A673 (cell line): ENCODE data around the gene TFPI.

Experiments used
- CTCF ChIP-seq: fragments of 300-800, 200-600 bp; sonication (generic); conservative IDR thresholded peaks from 2 replicates; pipeline ENCODE4 v1.5.1; 2017; ENCODE audit warnings: low read depth, mild to moderate bottlenecking, antibody characterized with exemption, low read length, moderate library complexity, mixed read lengths
- EZH2 ChIP-seq: fragments of 200-600 bp; sonication (generic); IDR thresholded peaks from 2 replicates; pipeline ENCODE4 v1.6.1; 2017; ENCODE audit warnings: borderline replicate concordance, low read depth, mild to moderate bottlenecking, mixed read lengths, antibody characterized with exemption, low read length; ENCODE audit not compliant: poor library complexity, severe bottlenecking

- TF ChIP-seq CTCF, result no peak
- no peak for TF ChIP-seq EZH2
These were observed 6.8 kb downstream of the TFPI start for GRCh38 chr2:187547353-187547979.
